ENCODE results near the gene HDGF.

DNA sequence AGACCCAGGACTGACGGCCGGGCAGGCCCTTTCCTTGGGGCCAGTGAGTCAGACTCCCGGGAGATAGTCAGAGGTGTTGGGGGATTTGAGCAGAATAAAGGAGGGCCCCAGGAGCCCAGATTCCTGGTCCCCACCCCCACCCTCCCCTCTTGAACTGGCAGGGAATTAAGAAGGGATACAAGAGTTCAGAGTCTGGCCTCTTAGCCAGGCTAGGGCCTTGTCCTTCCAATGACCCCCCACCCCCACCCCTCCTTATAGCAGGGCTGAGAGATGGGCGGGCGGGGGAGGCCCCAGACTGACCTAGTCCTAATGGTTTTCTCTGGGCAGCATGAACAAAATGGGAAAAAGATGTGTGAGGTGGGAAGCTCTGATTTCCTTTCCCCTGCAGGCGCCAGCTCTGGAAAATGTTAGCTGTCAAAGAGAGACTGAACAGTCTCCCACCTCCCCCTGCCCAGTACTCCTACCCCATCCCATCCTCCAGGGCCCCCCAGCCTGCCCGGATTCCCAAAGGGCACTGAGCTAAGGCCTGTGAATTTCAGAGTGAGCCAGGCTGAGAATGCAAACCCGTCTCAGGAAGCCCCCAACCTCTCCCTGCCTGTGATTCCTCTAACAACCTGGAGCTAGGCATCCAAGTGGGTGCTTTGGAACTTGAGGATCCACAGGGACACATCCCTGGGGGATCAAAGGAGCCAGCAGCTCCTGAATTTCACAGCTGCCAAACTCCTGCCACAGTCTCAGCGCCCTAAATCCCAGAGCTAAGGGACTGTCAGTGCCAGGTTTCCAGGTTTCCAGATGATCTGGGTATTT is 40.3 kb downstream of the HDGF start:
- TF ChIP-seq, protein P1, sequence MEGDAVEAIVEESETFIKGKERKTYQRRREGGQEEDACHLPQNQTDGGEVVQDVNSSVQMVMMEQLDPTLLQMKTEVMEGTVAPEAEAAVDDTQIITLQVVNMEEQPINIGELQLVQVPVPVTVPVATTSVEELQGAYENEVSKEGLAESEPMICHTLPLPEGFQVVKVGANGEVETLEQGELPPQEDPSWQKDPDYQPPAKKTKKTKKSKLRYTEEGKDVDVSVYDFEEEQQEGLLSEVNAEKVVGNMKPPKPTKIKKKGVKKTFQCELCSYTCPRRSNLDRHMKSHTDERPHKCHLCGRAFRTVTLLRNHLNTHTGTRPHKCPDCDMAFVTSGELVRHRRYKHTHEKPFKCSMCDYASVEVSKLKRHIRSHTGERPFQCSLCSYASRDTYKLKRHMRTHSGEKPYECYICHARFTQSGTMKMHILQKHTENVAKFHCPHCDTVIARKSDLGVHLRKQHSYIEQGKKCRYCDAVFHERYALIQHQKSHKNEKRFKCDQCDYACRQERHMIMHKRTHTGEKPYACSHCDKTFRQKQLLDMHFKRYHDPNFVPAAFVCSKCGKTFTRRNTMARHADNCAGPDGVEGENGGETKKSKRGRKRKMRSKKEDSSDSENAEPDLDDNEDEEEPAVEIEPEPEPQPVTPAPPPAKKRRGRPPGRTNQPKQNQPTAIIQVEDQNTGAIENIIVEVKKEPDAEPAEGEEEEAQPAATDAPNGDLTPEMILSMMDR (IDR thresholded peaks at IDR 0.05; ENCODE audit: control extremely low read depth in 1 of 3, insufficient read depth in 1 of 3, low read depth in 1 of 3, low read length in 3 of 3) = no peak
- TF ChIP-seq EP300 (IDR thresholded peaks at IDR 0.05; ENCODE audit: borderline replicate concordance in 1 of 2, low read depth in 2 of 2, low read length in 2 of 2) = no peak
- no peak; a peak in 1 of 4 replicates for TF ChIP-seq RAD21 (IDR thresholded peaks at IDR 0.05 in 1 of 2, conservative IDR thresholded peaks at IDR 0.05 in 1 of 2; ENCODE audit: low read depth in 2 of 2, low read length in 2 of 2)
- TF ChIP-seq TAF7 (optimal IDR thresholded peaks at IDR 0.05; ENCODE audit: borderline replicate concordance, low read depth, low read length) = no peak
- no peak for TF ChIP-seq POLR2AphosphoS5 (IDR thresholded peaks at IDR 0.05; ENCODE audit: low read depth, low read length)
- no peak for TF ChIP-seq POLR2A (IDR thresholded peaks at IDR 0.05; ENCODE audit: control extremely low read depth in 1 of 2, low read depth in 2 of 2, low read length in 2 of 2)
- TF ChIP-seq, protein P2, sequence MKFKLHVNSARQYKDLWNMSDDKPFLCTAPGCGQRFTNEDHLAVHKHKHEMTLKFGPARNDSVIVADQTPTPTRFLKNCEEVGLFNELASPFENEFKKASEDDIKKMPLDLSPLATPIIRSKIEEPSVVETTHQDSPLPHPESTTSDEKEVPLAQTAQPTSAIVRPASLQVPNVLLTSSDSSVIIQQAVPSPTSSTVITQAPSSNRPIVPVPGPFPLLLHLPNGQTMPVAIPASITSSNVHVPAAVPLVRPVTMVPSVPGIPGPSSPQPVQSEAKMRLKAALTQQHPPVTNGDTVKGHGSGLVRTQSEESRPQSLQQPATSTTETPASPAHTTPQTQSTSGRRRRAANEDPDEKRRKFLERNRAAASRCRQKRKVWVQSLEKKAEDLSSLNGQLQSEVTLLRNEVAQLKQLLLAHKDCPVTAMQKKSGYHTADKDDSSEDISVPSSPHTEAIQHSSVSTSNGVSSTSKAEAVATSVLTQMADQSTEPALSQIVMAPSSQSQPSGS (IDR thresholded peaks at IDR 0.05; ENCODE audit: low read length) = no peak
- no peak for TF ChIP-seq CHD2 (IDR thresholded peaks at IDR 0.05; ENCODE audit: low read length)
- TF ChIP-seq, protein P3, sequence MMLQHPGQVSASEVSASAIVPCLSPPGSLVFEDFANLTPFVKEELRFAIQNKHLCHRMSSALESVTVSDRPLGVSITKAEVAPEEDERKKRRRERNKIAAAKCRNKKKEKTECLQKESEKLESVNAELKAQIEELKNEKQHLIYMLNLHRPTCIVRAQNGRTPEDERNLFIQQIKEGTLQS (IDR thresholded peaks at IDR 0.05; ENCODE audit: insufficient read depth, low read depth, low read length) = no peak

All from H1 (cell line).